Caco-2 (cell line): ENCODE data around the gene LENG9. TPM values are rescaled to one million over a fixed set of nuclear protein-coding genes. Genes with fewer than 3 reads are reported as not detected.

ENCODE experiments used
- BruUV-seq: library from RNA; stranded (reverse); fragments of 400-500 nt; replicated peaks from 2 replicates; lab custom pipeline; 2021; lab: Mats Ljungman, UMichigan
- CTCF ChIA-PET: fragments of 300-600 bp; sonication (Branson Sonifier 250); formaldehyde crosslinking; loops from one replicate; lab custom pipeline; 2022; ENCODE audit warnings: antibody characterized with exemption; lab: Charles Lee
- POLR2A ChIA-PET: fragments of 300-600 bp; sonication (Branson Sonifier 250); formaldehyde crosslinking; loops from one replicate; lab custom pipeline; 2022; ENCODE audit warnings: antibody characterized with exemption; lab: Charles Lee
- DNase-seq, 2 experiments: peaks; one replicate each; pipeline versions ENCODE4 v3.0.0 to v3.0.0-alpha.2; 2020 to 2022
- H3K27me3 ChIP-seq: replicated peaks from 2 replicates; pipeline ENCODE4 v1.6.0; 2011; ENCODE audit warnings: low read length; ENCODE audit not compliant: control insufficient read depth, insufficient read depth
- H3K36me3 ChIP-seq: 2 replicates; pipeline ENCODE4 v1.5.1; 2011; ENCODE audit warnings: low read length; ENCODE audit not compliant: control insufficient read depth, insufficient read depth
- H3K4me1 ChIP-seq: fragments of 250-450 bp; sonication (Bioruptor Pico); 2 replicates; pipeline ENCODE4 v1.5.1; 2020; ENCODE audit warnings: mild to moderate bottlenecking
- H3K4me3 ChIP-seq: 2 replicates; pipeline ENCODE4 v1.5.1; 2011; ENCODE audit warnings: low read depth, mild to moderate bottlenecking, control low read depth, low read length
- H3K9me3 ChIP-seq: fragments of 250-450 bp; sonication (Bioruptor Pico); 2 replicates; pipeline ENCODE4 v1.5.1; 2020; ENCODE audit warnings: mild to moderate bottlenecking, moderate library complexity
- H3K27ac Mint-ChIP-seq: one replicate; pipeline ENCODE4 v1.8.0; 2022; ENCODE audit warnings: mixed read lengths; ENCODE audit not compliant: unreplicated experiment
- H3K27me3 Mint-ChIP-seq: one replicate; pipeline ENCODE4 v1.8.0; 2022; ENCODE audit warnings: mixed read lengths; ENCODE audit not compliant: insufficient read depth, unreplicated experiment
- H3K36me3 Mint-ChIP-seq: one replicate; pipeline ENCODE4 v1.8.0; 2022; ENCODE audit warnings: mild to moderate bottlenecking, mixed read lengths; ENCODE audit not compliant: insufficient read depth, unreplicated experiment
- H3K4me1 Mint-ChIP-seq: one replicate; pipeline ENCODE4 v1.8.0; 2022; ENCODE audit warnings: low read depth, mixed read lengths; ENCODE audit not compliant: unreplicated experiment
- H3K4me3 Mint-ChIP-seq: one replicate; pipeline ENCODE4 v1.8.0; 2022; ENCODE audit warnings: mild to moderate bottlenecking, moderate library complexity, mixed read lengths; ENCODE audit not compliant: unreplicated experiment
- H3K9me3 Mint-ChIP-seq: one replicate; pipeline ENCODE4 v1.8.0; 2022; ENCODE audit warnings: mixed read lengths; ENCODE audit not compliant: unreplicated experiment
- intact Hi-C: fragments of 100-400 bp; cut with micrococcal nuclease; formaldehyde crosslinking; loops from one replicate; pipeline ENCODE4 v1.10.0; 2022; ENCODE audit not compliant: unreplicated experiment
- total RNA-seq: library from RNA; stranded (reverse); gene quantifications from 2 replicates; pipeline ENCODE4 v1.2.3, GENCODE V29; 2022
- TF ChIP-seq, protein P1 (sequence below), 2 experiments: fragments of 200-600 bp in 1 of 2; IDR thresholded peaks; 1 replicate in 1 of 2; 2 replicates in 1 of 2; pipeline versions ENCODE4 v1.5.1 to v1.8.0; 2011 to 2022; ENCODE audit warnings: antibody characterized with exemption in 1 of 2, control low read depth in 1 of 2, inconsistent platforms in 1 of 2, low read depth in 1 of 2, low read length in 1 of 2, mild to moderate bottlenecking in 1 of 2, moderate library complexity in 1 of 2; ENCODE audit not compliant: insufficient read depth in 1 of 2, severe bottlenecking in 1 of 2, unreplicated experiment in 1 of 2

LENG9 gene
- total RNA-seq, 1 experiment from 2014 or later = 6.7 TPM

- ChIA-PET CTCF (interaction anchor here (0.9 to 1.7 kb wide), 4 partner anchors 9 to 259 kb away, joined by 3 to 12 read pairs (median 3); partner anchors contain the start of genes LENG9 and MBOAT7), POLR2A (interaction anchor here (0.5 to 1.7 kb wide), 10 partner anchors 9 to 636 kb away, joined by 3 to 48 read pairs (median 4); partner anchors contain the start of genes LENG1, LENG9, MBOAT7 and RDH13)
- Mint-ChIP-seq H3K4me1 (peaks cover 13% of the 10 kb centered on the region), H3K27me3 (no peaks in the 10 kb centered on the region), H3K27ac (peak within 1 kb of the TSS; percentile 94), H3K36me3 (peaks cover 80% of the 10 kb centered on the region), H3K9me3 (no peaks in the 10 kb centered on the region), H3K4me3 (peak within 1 kb of the TSS; percentile 92)
- Histone ChIP-seq H3K36me3 (peaks cover 9% of the 10 kb centered on the region), H3K4me1 (peaks cover 27% of the 10 kb centered on the region), H3K4me3 (peak within 1 kb of the TSS; percentile 71), H3K27me3 (no peaks in the 10 kb centered on the region), H3K9me3 (no peaks in the 10 kb centered on the region)
- no TSS peak for BruUV-seq
- TF ChIP-seq, protein P1, sequence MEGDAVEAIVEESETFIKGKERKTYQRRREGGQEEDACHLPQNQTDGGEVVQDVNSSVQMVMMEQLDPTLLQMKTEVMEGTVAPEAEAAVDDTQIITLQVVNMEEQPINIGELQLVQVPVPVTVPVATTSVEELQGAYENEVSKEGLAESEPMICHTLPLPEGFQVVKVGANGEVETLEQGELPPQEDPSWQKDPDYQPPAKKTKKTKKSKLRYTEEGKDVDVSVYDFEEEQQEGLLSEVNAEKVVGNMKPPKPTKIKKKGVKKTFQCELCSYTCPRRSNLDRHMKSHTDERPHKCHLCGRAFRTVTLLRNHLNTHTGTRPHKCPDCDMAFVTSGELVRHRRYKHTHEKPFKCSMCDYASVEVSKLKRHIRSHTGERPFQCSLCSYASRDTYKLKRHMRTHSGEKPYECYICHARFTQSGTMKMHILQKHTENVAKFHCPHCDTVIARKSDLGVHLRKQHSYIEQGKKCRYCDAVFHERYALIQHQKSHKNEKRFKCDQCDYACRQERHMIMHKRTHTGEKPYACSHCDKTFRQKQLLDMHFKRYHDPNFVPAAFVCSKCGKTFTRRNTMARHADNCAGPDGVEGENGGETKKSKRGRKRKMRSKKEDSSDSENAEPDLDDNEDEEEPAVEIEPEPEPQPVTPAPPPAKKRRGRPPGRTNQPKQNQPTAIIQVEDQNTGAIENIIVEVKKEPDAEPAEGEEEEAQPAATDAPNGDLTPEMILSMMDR (IDR thresholded peaks at IDR 0.05; ENCODE audit: insufficient read depth in 1 of 2, low read depth in 1 of 2, low read length in 1 of 2, severe bottlenecking in 1 of 2, unreplicated experiment in 1 of 2) = no peak
- intact Hi-C loops = loop anchor here (1.0 kb wide), 1 partner anchor 15 kb away; no protein-coding TSS in a partner anchor
- DNase-seq = peak; percentile 97
Observed at GRCh38 chr19:54448774-54449700, 14.5 kb downstream of the LENG9 start, which contains the start of gene LENG8. Gene LENG8, plus strand, starts transcription at chr19:54449199. Its CDS starts 2,146 bp downstream, at chr19:54451345.

GRCh38 chr19:54448040-54448773 is 15.4 kb downstream of the LENG9 start:
- BruUV-seq = TSS peak; percentile 49
- intact Hi-C loops = no loop called here

More at GRCh38 chr19:54448040-54448773, 15.4 kb downstream of the LENG9 start:
- Mint-ChIP-seq H3K36me3 (peaks cover 75% of the 10 kb centered on the region), H3K4me1 (peaks cover 13% of the 10 kb centered on the region), H3K9me3 (no peaks in the 10 kb centered on the region), H3K27me3 (no peaks in the 10 kb centered on the region), H3K27ac (peak overlapping the region; percentile 94), H3K4me3 (peak overlapping the region; percentile 92)
- Histone ChIP-seq H3K4me3 (peak overlapping the region; percentile 71), H3K27me3 (no peaks in the 10 kb centered on the region), H3K4me1 (peaks cover 27% of the 10 kb centered on the region), H3K9me3 (no peaks in the 10 kb centered on the region), H3K36me3 (peaks cover 5% of the 10 kb centered on the region)
- ChIA-PET CTCF (interaction anchor here (0.9 to 1.7 kb wide), 4 partner anchors 9 to 258 kb away, joined by 3 to 12 read pairs (median 3); partner anchors contain the start of genes LENG9 and MBOAT7), POLR2A (interaction anchor here (0.5 to 1.7 kb wide), 11 partner anchors 9 to 637 kb away, joined by 3 to 48 read pairs (median 4); partner anchors contain the start of genes CDC42EP5, LENG1, LENG9 and MBOAT7)
- TF ChIP-seq, protein P1 (IDR thresholded peaks at IDR 0.05; ENCODE audit: insufficient read depth in 1 of 2, low read depth in 1 of 2, low read length in 1 of 2, severe bottlenecking in 1 of 2, unreplicated experiment in 1 of 2) = no peak
- DNase-seq = peak; percentile 64 to 65
